Measurements from ENCODE around the gene IL4R.
"Not testable (repeated sequence)": the region's sequence is repeated elsewhere in the genome, so short reads cannot be mapped to it uniquely, and the experiment has no call there.

IL4R gene

GRCh38 chr16:27329376-27330079 is 15.8 kb downstream of the IL4R start:
- DNase-seq (ENCODE audit: low read depth, low spot score) = not testable (repeated sequence)

GRCh38 chr16:27330542-27330941 is 16.8 kb downstream of the IL4R start:
- no peak for DNase-seq (ENCODE audit: low read depth, low spot score)

GRCh38 chr16:27332105-27332504 is 18.3 kb downstream of the IL4R start:
- no peak for DNase-seq (ENCODE audit: low read depth, low spot score)

- DNase-seq (ENCODE audit: low read depth, low spot score) = no peak
These were observed 19.3 kb downstream of the IL4R start for GRCh38 chr16:27333104-27333503.

- no peak for DNase-seq (ENCODE audit: low read depth, low spot score)
These were observed 19.8 kb downstream of the IL4R start for GRCh38 chr16:27333549-27333948.

GRCh38 chr16:27334192-27334764 is 20.5 kb downstream of the IL4R start:
- no peak for DNase-seq (ENCODE audit: low read depth, low spot score)

GRCh38 chr16:27334838-27335237 is 21.1 kb downstream of the IL4R start:
- no peak for DNase-seq (ENCODE audit: low read depth, low spot score)

GRCh38 chr16:27335349-27336053 is 21.7 kb downstream of the IL4R start:
- no peak for DNase-seq (ENCODE audit: low read depth, low spot score)

GRCh38 chr16:27337024-27337423 is 23.2 kb downstream of the IL4R start:
- DNase-seq (ENCODE audit: low read depth, low spot score) = no peak

- no peak for DNase-seq (ENCODE audit: low read depth, low spot score)
These were observed 25.4 kb downstream of the IL4R start for GRCh38 chr16:27339180-27339579.

GRCh38 chr16:27340654-27341053 is 26.9 kb downstream of the IL4R start:
- DNase-seq (ENCODE audit: low read depth, low spot score) = no peak

GRCh38 chr16:27341549-27341948 is 27.8 kb downstream of the IL4R start:
- no peak for DNase-seq (ENCODE audit: low read depth, low spot score)

GRCh38 chr16:27341971-27342370 is 28.2 kb downstream of the IL4R start:
- no peak for DNase-seq (ENCODE audit: low read depth, low spot score)

GRCh38 chr16:27344721-27345120 is 30.9 kb downstream of the IL4R start:
- no peak for DNase-seq (ENCODE audit: low read depth, low spot score)

GRCh38 chr16:27345201-27345600 is 31.4 kb downstream of the IL4R start:
- no peak for DNase-seq (ENCODE audit: low read depth, low spot score)

GRCh38 chr16:27346819-27347218 is 33.0 kb downstream of the IL4R start:
- DNase-seq (ENCODE audit: low read depth, low spot score) = no peak

GRCh38 chr16:27347930-27348685 is 34.3 kb downstream of the IL4R start:
- DNase-seq (ENCODE audit: low read depth, low spot score) = no peak

GRCh38 chr16:27349276-27349675 is 35.5 kb downstream of the IL4R start:
- no peak for DNase-seq (ENCODE audit: low read depth, low spot score)

- DNase-seq (ENCODE audit: low read depth, low spot score) = no peak
These were observed 36.2 kb downstream of the IL4R start for GRCh38 chr16:27350006-27350405.

GRCh38 chr16:27351989-27352388 is 38.2 kb downstream of the IL4R start:
- no peak for DNase-seq (ENCODE audit: low read depth, low spot score)

- no peak for DNase-seq (ENCODE audit: low read depth, low spot score)
These were observed 40.1 kb downstream of the IL4R start for GRCh38 chr16:27353853-27354252.

GRCh38 chr16:27355610-27356009 is 41.8 kb downstream of the IL4R start:
- DNase-seq (ENCODE audit: low read depth, low spot score) = no peak

Measured in activated CD4-positive, CD25-positive, alpha-beta regulatory T cell treated with anti-CD3 and anti-CD28 coated beads, Interleukin-2, amount 50 U/mL, for 16 hours (primary cell).